ENCODE data around the gene MRGPRF. TPM values are rescaled to one million over a fixed set of nuclear protein-coding genes. Genes with fewer than 3 reads are reported as not detected.
"Not testable (repeated sequence)": the region's sequence is repeated elsewhere in the genome, so short reads cannot be mapped to it uniquely, and the experiment has no call there.

MRGPRF gene
- polyA plus RNA-seq, 2 of the 4 experiments (the other 2 are of a cell fraction): 0.04 TPM; not detected in 1

DNA sequence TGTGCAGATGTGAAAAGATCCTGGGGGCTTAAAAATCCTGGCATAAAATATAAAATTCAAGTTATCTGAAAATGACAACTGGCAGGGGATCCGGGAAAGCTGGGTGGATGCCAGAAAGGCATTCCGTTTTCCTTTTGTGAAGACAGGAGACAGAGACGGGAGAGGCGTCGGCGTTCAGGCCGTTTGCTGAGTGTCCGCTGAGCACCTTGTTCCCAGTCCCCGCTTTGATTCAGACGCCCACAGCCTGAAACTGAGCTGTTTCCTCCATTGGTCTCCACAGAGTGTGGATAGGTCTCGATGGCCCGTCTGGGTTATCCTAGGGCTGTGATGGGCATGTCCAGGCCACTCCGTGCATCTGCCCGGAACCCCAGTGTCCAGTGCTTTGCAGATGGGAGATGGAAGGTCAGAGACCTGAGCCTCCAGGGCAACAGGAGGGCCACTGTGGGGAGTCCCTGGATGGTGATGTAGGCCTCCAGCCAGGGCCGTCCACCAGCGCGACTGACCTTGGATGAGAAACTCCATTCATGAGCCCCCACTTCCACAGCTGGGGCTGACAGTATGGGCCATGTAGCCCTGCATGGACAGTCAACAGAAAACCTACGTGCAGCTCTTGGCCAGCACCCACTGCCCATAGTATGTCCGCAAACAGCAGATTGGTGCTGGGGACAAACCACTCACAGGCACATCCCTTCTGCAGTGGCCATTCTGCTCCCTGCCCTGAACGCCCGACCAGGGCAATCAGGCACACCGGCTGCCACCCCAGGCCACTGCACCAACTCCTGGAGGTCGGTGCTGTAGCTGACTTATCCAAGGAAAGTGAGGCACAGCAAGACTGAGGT is 11.6 kb downstream of the MRGPRF start:
- H3K4me2 ChIP-seq: 0 out of 3 replicates have a peak overlapping the region, but pooled peaks have one; percentile 25
- POLR2A ChIA-PET: interaction anchor here (0.6 to 1.0 kb wide), 3 partner anchors 10 to 47 kb away, joined by 3 read pairs; partner anchors contain the start of gene TPCN2
- H3K4me1 ChIP-seq: peaks cover 10% of the 10 kb centered on the region
- WGBS (ENCODE audit: missing lambda C conversion rate): 86% methylated on average over 17 of the region's 23 CpGs
- ATAC-seq: no peak
- H3K9me3 ChIP-seq: no peaks in the 10 kb centered on the region
- CTCF ChIA-PET: interaction anchor here (0.7 to 2.9 kb wide), 14 partner anchors 9 to 100 kb away, joined by 3 to 10 read pairs (median 3); partner anchors contain the start of gene TPCN2
- TF ChIP-seq HES2 (IDR thresholded peaks at IDR 0.05) (no peak), TFCP2L1 (CRISPR knock-in tag; IDR thresholded peaks at IDR 0.05) (no peak), GATA3 (IDR thresholded peaks at IDR 0.05; ENCODE audit: borderline replicate concordance) (no peak), E2F6 (IDR thresholded peaks at IDR 0.05; ENCODE audit: borderline replicate concordance, low read depth) (no peak)
- H3K4me3 ChIP-seq: no peak overlapping the region
- FAIRE-seq: no peak
- DNase-seq (ENCODE audit: low read depth in 1 of 2, low spot score in 1 of 2): no peak
- no peak overlapping the region for H3K27ac ChIP-seq

DNA sequence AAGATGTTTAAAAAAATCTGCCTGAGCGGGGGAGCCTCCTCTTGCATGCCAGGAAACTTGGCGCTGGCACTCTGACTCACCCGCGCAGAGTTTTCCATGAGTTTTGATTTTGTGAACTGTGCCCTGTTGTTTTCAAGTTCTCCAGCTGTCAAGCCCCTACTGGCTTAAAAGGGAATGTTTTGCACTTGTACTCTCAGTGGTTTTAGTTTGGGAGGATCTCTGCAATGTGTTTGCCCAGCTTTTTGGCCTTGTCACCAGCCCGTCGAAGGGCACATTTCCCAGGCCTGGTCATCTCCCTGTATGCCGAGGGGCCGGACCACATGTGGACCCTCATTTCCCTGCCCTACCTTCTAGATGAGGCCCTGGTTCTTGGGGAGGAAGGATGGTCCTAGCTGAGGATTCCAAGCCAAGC is 12.2 kb downstream of the MRGPRF start:
- ATAC-seq (peak; percentile 77 to 88), DNase-seq (ENCODE audit: low read depth in 1 of 2, low spot score in 1 of 2) (peak; percentile 60 to 63), FAIRE-seq (peak; percentile 23)
- H3K4me1 ChIP-seq: peaks cover 10% of the 10 kb centered on the region
- H3K27ac ChIP-seq: no peak overlapping the region
- ChIA-PET CTCF (interaction anchor here (0.6 to 2.9 kb wide), 13 partner anchors 9 to 236 kb away, joined by 3 to 10 read pairs (median 3); partner anchors contain the start of gene TPCN2), POLR2A (interaction anchor here (0.6 to 1.0 kb wide), 3 partner anchors 11 to 48 kb away, joined by 3 read pairs; partner anchors contain the start of gene TPCN2)
- H3K4me2 ChIP-seq: 0 out of 3 replicates have a peak overlapping the region, but pooled peaks have one; percentile 25
- 51% methylated on average over 8 of the region's 8 CpGs for WGBS (ENCODE audit: missing lambda C conversion rate)
- no peak for TF ChIP-seq EHF (CRISPR knock-in tag; IDR thresholded peaks at IDR 0.05)
- no peak for TF ChIP-seq FOSL2 (IDR thresholded peaks at IDR 0.05)
- peak; percentile 36; the same call in 1 of the 2 replicates for TF ChIP-seq FOSL2 (CRISPR knock-in tag; IDR thresholded peaks at IDR 0.05)
- TF ChIP-seq HEYL (CRISPR knock-in tag; IDR thresholded peaks at IDR 0.05): no peak
- TF ChIP-seq HMGXB4 (CRISPR knock-in tag; IDR thresholded peaks at IDR 0.05; ENCODE audit: borderline replicate concordance): no peak
- peak in 1 of 2 experiments; percentile 16; a peak in 1 of 5 replicates for TF ChIP-seq RAD21 (conservative IDR thresholded peaks at IDR 0.05 in 1 of 2, IDR thresholded peaks at IDR 0.05 in 1 of 2)
- no peaks in the 10 kb centered on the region for H3K9me3 ChIP-seq
- no peak overlapping the region for H3K4me3 ChIP-seq

- WGBS (ENCODE audit: missing lambda C conversion rate): 68% methylated on average over 5 of the region's 5 CpGs
- ATAC-seq (peak in 1 of 2 experiments; percentile 28; a peak in 3 of 6 replicates), DNase-seq (ENCODE audit: low read depth in 1 of 2, low spot score in 1 of 2) (no peak), FAIRE-seq (no peak)
- Histone ChIP-seq H3K4me2 (0 out of 3 replicates have a peak overlapping the region, but pooled peaks have one; percentile 25), H3K27ac (no peak overlapping the region), H3K4me1 (peaks cover 10% of the 10 kb centered on the region), H3K4me3 (no peak overlapping the region), H3K9me3 (no peaks in the 10 kb centered on the region)
- TF ChIP-seq ZC3H11A (IDR thresholded peaks at IDR 0.05) (no peak), HOXB13 (CRISPR knock-in tag; IDR thresholded peaks at IDR 0.05; ENCODE audit: low read depth) (no peak), POLR2AphosphoS2 (conservative IDR thresholded peaks at IDR 0.05; ENCODE audit: low read length) (no peak), RAD21 (conservative IDR thresholded peaks at IDR 0.05 in 1 of 2, IDR thresholded peaks at IDR 0.05 in 1 of 2) (no peak), SMC3 (IDR thresholded peaks at IDR 0.05) (no peak), HOXB5 (CRISPR knock-in tag; IDR thresholded peaks at IDR 0.05) (no peak), ESRRA (IDR thresholded peaks at IDR 0.05; ENCODE audit: borderline replicate concordance, low read length) (no peak), MAFK (IDR thresholded peaks at IDR 0.05; ENCODE audit: partially characterized antibody) (no peak), EHF (CRISPR knock-in tag; IDR thresholded peaks at IDR 0.05) (no peak), ZNF302 (CRISPR knock-in tag; IDR thresholded peaks at IDR 0.05) (no peak), GATA3 (IDR thresholded peaks at IDR 0.05; ENCODE audit: borderline replicate concordance) (no peak), EP300 (IDR thresholded peaks at IDR 0.05) (no peak), FOSL2 (IDR thresholded peaks at IDR 0.05) (no peak), FOSL2 (CRISPR knock-in tag; IDR thresholded peaks at IDR 0.05) (no peak)
- TF ChIP-seq, protein P1, sequence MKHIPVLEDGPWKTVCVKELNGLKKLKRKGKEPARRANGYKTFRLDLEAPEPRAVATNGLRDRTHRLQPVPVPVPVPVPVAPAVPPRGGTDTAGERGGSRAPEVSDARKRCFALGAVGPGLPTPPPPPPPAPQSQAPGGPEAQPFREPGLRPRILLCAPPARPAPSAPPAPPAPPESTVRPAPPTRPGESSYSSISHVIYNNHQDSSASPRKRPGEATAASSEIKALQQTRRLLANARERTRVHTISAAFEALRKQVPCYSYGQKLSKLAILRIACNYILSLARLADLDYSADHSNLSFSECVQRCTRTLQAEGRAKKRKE (CRISPR knock-in tag; IDR thresholded peaks at IDR 0.05; ENCODE audit: low read depth): no peak
- TF ChIP-seq, protein P2, sequence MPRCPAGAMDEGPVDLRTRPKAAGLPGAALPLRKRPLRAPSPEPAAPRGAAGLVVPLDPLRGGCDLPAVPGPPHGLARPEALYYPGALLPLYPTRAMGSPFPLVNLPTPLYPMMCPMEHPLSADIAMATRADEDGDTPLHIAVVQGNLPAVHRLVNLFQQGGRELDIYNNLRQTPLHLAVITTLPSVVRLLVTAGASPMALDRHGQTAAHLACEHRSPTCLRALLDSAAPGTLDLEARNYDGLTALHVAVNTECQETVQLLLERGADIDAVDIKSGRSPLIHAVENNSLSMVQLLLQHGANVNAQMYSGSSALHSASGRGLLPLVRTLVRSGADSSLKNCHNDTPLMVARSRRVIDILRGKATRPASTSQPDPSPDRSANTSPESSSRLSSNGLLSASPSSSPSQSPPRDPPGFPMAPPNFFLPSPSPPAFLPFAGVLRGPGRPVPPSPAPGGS (IDR thresholded peaks at IDR 0.05): no peak
- CTCF ChIA-PET: interaction anchor here (0.6 to 2.9 kb wide), 10 partner anchors 9 to 258 kb away, joined by 3 to 10 read pairs (median 4); partner anchors contain the start of gene TPCN2
- POLR2A ChIA-PET: interaction anchor here (0.6 to 1.0 kb wide), 2 partner anchors 11 to 48 kb away, joined by 3 read pairs; partner anchors contain the start of gene TPCN2
These were observed 12.7 kb downstream of the MRGPRF start for GRCh38 chr11:69000391-69000790.

GRCh38 chr11:68999748-69000355 is 13.2 kb downstream of the MRGPRF start:
- H3K4me1 ChIP-seq: peaks cover 10% of the 10 kb centered on the region
- ATAC-seq; DNase-seq (ENCODE audit: low read depth in 1 of 2, low spot score in 1 of 2); H3K27ac ChIP-seq; POLR2A ChIA-PET; H3K4me3 ChIP-seq; H3K4me2 ChIP-seq; H3K9me3 ChIP-seq; FAIRE-seq: not testable (repeated sequence)
- 79% methylated on average over 12 of the region's 12 CpGs for WGBS (ENCODE audit: missing lambda C conversion rate)
- CTCF ChIA-PET: interaction anchor here (0.6 to 2.9 kb wide), 7 partner anchors 9 to 257 kb away, joined by 3 to 10 read pairs (median 4); no protein-coding TSS in a partner anchor
